NCI-H1417 treated with DMSO at 0.1 percent for 48 hours (cell line): Measurements from ENCODE around the gene IL5.
"Not testable (repeated sequence)": the region's sequence is repeated elsewhere in the genome, so short reads cannot be mapped to it uniquely, and the experiment has no call there.

ENCODE experiments used
- DNase-seq: peaks from one replicate; lab custom pipeline; 2025; lab: John Stamatoyannopoulos, UW

IL5 gene

GRCh38 chr5:132528866-132529634 is 14.3 kb downstream of the IL5 start:
- DNase-seq, result no peak

- DNase-seq, result no peak
Measured at GRCh38 chr5:132528021-132528420, 15.3 kb downstream of the IL5 start.

GRCh38 chr5:132526974-132527564 is 16.3 kb downstream of the IL5 start:
- DNase-seq, result no peak

GRCh38 chr5:132526290-132526973 is 16.9 kb downstream of the IL5 start:
- DNase-seq, result no peak

GRCh38 chr5:132525299-132525724 is 18.0 kb downstream of the IL5 start:
- DNase-seq, result no peak

- DNase-seq, result not testable (repeated sequence)
Measured at GRCh38 chr5:132524877-132525276, 18.4 kb downstream of the IL5 start.

GRCh38 chr5:132522067-132522466 is 21.3 kb downstream of the IL5 start:
- not testable (repeated sequence) for DNase-seq

GRCh38 chr5:132513618-132514336 is 29.5 kb downstream of the IL5 start:
- not testable (repeated sequence) for DNase-seq

GRCh38 chr5:132510076-132510475 is 33.2 kb downstream of the IL5 start:
- DNase-seq, result no peak

- no peak for DNase-seq
Measured at GRCh38 chr5:132506094-132506692, 37.1 kb downstream of the IL5 start.

GRCh38 chr5:132505641-132506040 is 37.7 kb downstream of the IL5 start:
- no peak for DNase-seq

GRCh38 chr5:132504746-132505145 is 38.6 kb downstream of the IL5 start:
- no peak for DNase-seq

- no peak for DNase-seq
Measured at GRCh38 chr5:132503244-132503643, 40.1 kb downstream of the IL5 start.

- no peak for DNase-seq
Measured at GRCh38 chr5:132501961-132502931, 41.1 kb downstream of the IL5 start.

- DNase-seq, result no peak
Measured at GRCh38 chr5:132501629-132501956, 41.7 kb downstream of the IL5 start.

- no peak for DNase-seq
Measured at GRCh38 chr5:132500931-132501628, 42.2 kb downstream of the IL5 start.

- DNase-seq, result no peak
Measured at GRCh38 chr5:132500244-132500930, 42.9 kb downstream of the IL5 start.

GRCh38 chr5:132499440-132500243 is 43.7 kb downstream of the IL5 start:
- no peak for DNase-seq
